ENCODE results near the gene STX8.

The STX8 gene

GRCh38 chr17:9336817-9337216 lies 238.8 kb downstream of the STX8 start:
- Histone ChIP-seq H3K36me3 (ENCODE audit: control insufficient read depth, insufficient read depth, low read length, severe bottlenecking) (no peaks in the 10 kb centered on the region), H3K4me1 (ENCODE audit: control insufficient read depth, insufficient read depth, low read length) (no peaks in the 10 kb centered on the region), H3K27me3 (replicated peaks; ENCODE audit: control insufficient read depth, insufficient read depth, low read length) (no peaks in the 10 kb centered on the region), H3K9me3 (ENCODE audit: control insufficient read depth, low read length) (peaks cover 11% of the 10 kb centered on the region), H3K9ac (ENCODE audit: low read length) (no peak overlapping the region), H3K4me3 (ENCODE audit: low read length) (no peak overlapping the region)
- DNase-seq (ENCODE audit: low read depth), result no peak

DNA sequence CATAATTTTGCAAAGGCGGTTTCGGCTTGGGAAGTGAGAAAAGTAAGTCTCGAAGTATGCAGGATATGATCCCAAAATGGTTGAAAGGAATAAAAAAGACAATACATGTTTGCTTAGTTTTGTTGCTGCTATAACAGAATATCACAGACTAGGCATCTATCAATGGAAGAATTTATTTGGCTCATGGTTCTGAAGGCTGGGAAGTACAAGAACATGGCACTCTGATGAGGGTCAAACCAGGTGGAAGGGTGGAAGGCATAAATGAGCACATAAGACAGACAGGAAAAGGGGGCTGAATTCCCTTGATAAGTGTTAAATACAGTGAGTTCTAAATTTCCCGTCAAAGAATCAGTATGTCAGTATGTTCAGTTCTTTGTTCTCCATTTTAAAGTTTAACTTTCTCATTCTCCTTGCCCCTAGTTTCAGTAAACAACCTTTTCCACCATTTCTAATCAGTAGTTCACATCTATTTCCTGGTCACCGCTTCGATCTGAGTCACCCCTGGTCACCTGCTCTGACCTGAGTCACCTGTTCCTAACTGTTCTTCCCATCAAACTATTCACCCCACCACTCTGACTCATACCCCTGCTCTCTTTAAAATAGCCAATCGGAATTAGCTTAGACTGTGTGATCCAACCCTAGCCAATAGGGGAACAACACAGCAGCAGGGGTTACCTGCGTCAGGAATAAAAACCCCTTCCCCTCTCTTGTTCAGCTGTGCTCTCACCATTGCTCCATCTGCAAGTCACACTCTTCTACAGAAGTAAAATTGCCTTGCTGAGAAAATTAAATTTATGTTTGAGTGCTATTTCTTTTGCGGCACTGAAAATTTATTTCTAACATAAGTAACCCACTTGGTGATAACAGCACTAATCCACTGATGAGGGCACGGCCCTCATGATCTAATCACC lies 240.8 kb downstream of the STX8 start:
- Histone ChIP-seq H3K4me3 (ENCODE audit: low read length) (no peak overlapping the region), H3K36me3 (ENCODE audit: control insufficient read depth, insufficient read depth, low read length, severe bottlenecking) (no peaks in the 10 kb centered on the region), H3K27me3 (replicated peaks; ENCODE audit: control insufficient read depth, insufficient read depth, low read length) (no peaks in the 10 kb centered on the region), H3K4me1 (ENCODE audit: control insufficient read depth, insufficient read depth, low read length) (no peaks in the 10 kb centered on the region), H3K9me3 (ENCODE audit: control insufficient read depth, low read length) (peaks cover 11% of the 10 kb centered on the region), H3K9ac (ENCODE audit: low read length) (no peak overlapping the region)
- DNase-seq (ENCODE audit: low read depth), result no peak

DNA sequence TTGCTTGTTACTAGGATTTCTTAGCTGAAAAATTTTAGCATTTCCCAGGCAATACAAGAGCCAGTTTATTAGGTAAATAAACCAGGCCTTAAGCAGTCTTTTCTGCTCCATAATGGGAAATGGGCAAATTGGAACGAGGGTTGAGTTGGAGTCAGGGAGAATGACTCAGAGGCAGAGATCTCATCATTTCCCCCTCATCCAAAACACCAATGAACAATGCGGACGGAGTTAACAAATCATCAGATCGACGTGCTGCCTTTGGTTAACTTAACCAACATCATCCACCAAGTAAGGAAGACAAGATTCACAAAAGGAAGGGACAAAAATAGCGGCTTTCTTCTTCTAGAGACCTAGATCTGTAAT lies 243.5 kb downstream of the STX8 start:
- H3K9ac ChIP-seq (ENCODE audit: low read length), result no peak overlapping the region
- H3K4me1 ChIP-seq (ENCODE audit: control insufficient read depth, insufficient read depth, low read length), result no peaks in the 10 kb centered on the region
- H3K27me3 ChIP-seq (replicated peaks; ENCODE audit: control insufficient read depth, insufficient read depth, low read length), result no peaks in the 10 kb centered on the region
- H3K36me3 ChIP-seq (ENCODE audit: control insufficient read depth, insufficient read depth, low read length, severe bottlenecking), result no peaks in the 10 kb centered on the region
- H3K4me3 ChIP-seq (ENCODE audit: low read length), result no peak overlapping the region
- peaks cover 11% of the 10 kb centered on the region for H3K9me3 ChIP-seq (ENCODE audit: control insufficient read depth, low read length)
- DNase-seq (ENCODE audit: low read depth), result no peak

GRCh38 chr17:9331279-9332131 lies 244.1 kb downstream of the STX8 start:
- Histone ChIP-seq H3K9ac (ENCODE audit: low read length) (no peak overlapping the region), H3K27me3 (replicated peaks; ENCODE audit: control insufficient read depth, insufficient read depth, low read length) (no peaks in the 10 kb centered on the region), H3K9me3 (ENCODE audit: control insufficient read depth, low read length) (peaks cover 11% of the 10 kb centered on the region), H3K36me3 (ENCODE audit: control insufficient read depth, insufficient read depth, low read length, severe bottlenecking) (no peaks in the 10 kb centered on the region), H3K4me1 (ENCODE audit: control insufficient read depth, insufficient read depth, low read length) (no peaks in the 10 kb centered on the region), H3K4me3 (ENCODE audit: low read length) (no peak overlapping the region)
- DNase-seq (ENCODE audit: low read depth), result no peak

- Histone ChIP-seq H3K9me3 (ENCODE audit: control insufficient read depth, low read length) (peaks cover 11% of the 10 kb centered on the region), H3K9ac (ENCODE audit: low read length) (no peak overlapping the region), H3K4me1 (ENCODE audit: control insufficient read depth, insufficient read depth, low read length) (no peaks in the 10 kb centered on the region), H3K36me3 (ENCODE audit: control insufficient read depth, insufficient read depth, low read length, severe bottlenecking) (no peaks in the 10 kb centered on the region), H3K27me3 (replicated peaks; ENCODE audit: control insufficient read depth, insufficient read depth, low read length) (no peaks in the 10 kb centered on the region), H3K4me3 (ENCODE audit: low read length) (no peak overlapping the region)
- DNase-seq (ENCODE audit: low read depth), result no peak
These were observed 244.9 kb downstream of the STX8 start for GRCh38 chr17:9330611-9331271.

DNA sequence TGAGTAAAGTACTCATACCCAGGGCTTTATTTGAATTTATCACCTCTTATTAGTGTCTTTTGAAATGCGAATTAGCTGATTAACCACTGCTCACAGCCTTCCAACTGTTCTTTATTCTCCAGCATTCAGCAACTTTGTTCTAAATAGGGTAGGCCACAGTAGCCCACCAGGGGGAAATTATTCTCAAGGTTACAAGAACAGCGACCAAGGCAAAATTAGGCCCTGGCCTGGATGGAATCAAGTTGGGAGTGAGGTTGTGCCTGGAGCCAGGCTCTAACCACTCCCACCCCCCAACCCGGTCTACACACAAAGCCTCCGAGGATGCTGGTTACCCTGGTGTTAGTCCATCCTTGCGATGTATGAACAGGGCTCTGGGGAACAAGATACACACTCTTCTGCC lies 245.5 kb downstream of the STX8 start:
- no peak for DNase-seq (ENCODE audit: low read depth)
- peaks cover 8% of the 10 kb centered on the region for H3K9me3 ChIP-seq (ENCODE audit: control insufficient read depth, low read length)

GRCh38 chr17:9329251-9329921 lies 246.2 kb downstream of the STX8 start:
- Histone ChIP-seq H3K36me3 (ENCODE audit: control insufficient read depth, insufficient read depth, low read length, severe bottlenecking) (no peaks in the 10 kb centered on the region), H3K9ac (ENCODE audit: low read length) (no peak overlapping the region), H3K9me3 (ENCODE audit: control insufficient read depth, low read length) (peaks cover under 1% of the 10 kb centered on the region), H3K27me3 (replicated peaks; ENCODE audit: control insufficient read depth, insufficient read depth, low read length) (no peaks in the 10 kb centered on the region), H3K4me1 (ENCODE audit: control insufficient read depth, insufficient read depth, low read length) (no peaks in the 10 kb centered on the region), H3K4me3 (ENCODE audit: low read length) (no peak overlapping the region)
- no peak for DNase-seq (ENCODE audit: low read depth)

More for the DNA sequence above, 245.5 kb downstream of the STX8 start:
- no peaks in the 10 kb centered on the region for H3K27me3 ChIP-seq (replicated peaks; ENCODE audit: control insufficient read depth, insufficient read depth, low read length)
- no peak overlapping the region for H3K4me3 ChIP-seq (ENCODE audit: low read length)
- no peak overlapping the region for H3K9ac ChIP-seq (ENCODE audit: low read length)
- H3K4me1 ChIP-seq (ENCODE audit: control insufficient read depth, insufficient read depth, low read length), result no peaks in the 10 kb centered on the region
- no peaks in the 10 kb centered on the region for H3K36me3 ChIP-seq (ENCODE audit: control insufficient read depth, insufficient read depth, low read length, severe bottlenecking)

- no peak for DNase-seq (ENCODE audit: low read depth)
- Histone ChIP-seq H3K36me3 (ENCODE audit: control insufficient read depth, insufficient read depth, low read length, severe bottlenecking) (no peaks in the 10 kb centered on the region), H3K4me1 (ENCODE audit: control insufficient read depth, insufficient read depth, low read length) (no peaks in the 10 kb centered on the region), H3K9me3 (ENCODE audit: control insufficient read depth, low read length) (no peaks in the 10 kb centered on the region), H3K9ac (ENCODE audit: low read length) (no peak overlapping the region), H3K27me3 (replicated peaks; ENCODE audit: control insufficient read depth, insufficient read depth, low read length) (no peaks in the 10 kb centered on the region), H3K4me3 (ENCODE audit: low read length) (no peak overlapping the region)
These were observed 250.8 kb downstream of the STX8 start for GRCh38 chr17:9324864-9325263.

GRCh38 chr17:9322326-9322725 lies 253.3 kb downstream of the STX8 start:
- H3K9ac ChIP-seq (ENCODE audit: low read length), result no peak overlapping the region
- H3K4me1 ChIP-seq (ENCODE audit: control insufficient read depth, insufficient read depth, low read length), result no peaks in the 10 kb centered on the region
- no peaks in the 10 kb centered on the region for H3K36me3 ChIP-seq (ENCODE audit: control insufficient read depth, insufficient read depth, low read length, severe bottlenecking)
- DNase-seq (ENCODE audit: low read depth), result no peak
- H3K4me3 ChIP-seq (ENCODE audit: low read length), result no peak overlapping the region
- H3K9me3 ChIP-seq (ENCODE audit: control insufficient read depth, low read length), result peaks cover 5% of the 10 kb centered on the region
- no peaks in the 10 kb centered on the region for H3K27me3 ChIP-seq (replicated peaks; ENCODE audit: control insufficient read depth, insufficient read depth, low read length)

DNA sequence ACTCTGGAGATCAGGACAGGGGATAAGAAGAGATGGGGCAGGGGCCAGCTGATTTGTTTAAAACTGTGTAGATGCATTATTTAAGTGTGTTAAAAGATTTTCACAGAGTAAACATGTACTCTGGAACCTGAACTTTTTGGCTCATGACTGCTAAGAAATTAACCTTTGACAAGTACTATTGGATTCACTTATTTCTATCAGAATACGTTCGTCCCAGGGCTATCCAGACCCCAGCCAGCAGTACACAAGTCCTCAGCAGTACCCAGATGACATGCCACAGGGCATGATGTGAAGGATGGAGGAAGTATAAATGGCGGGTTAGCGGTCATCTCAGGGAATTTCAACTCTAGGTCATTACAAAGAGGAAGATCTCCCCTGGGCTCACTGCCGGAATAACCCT lies 253.7 kb downstream of the STX8 start:
- H3K4me3 ChIP-seq (ENCODE audit: low read length), result no peak overlapping the region
- peaks cover 5% of the 10 kb centered on the region for H3K9me3 ChIP-seq (ENCODE audit: control insufficient read depth, low read length)
- no peak for DNase-seq (ENCODE audit: low read depth)
- no peaks in the 10 kb centered on the region for H3K36me3 ChIP-seq (ENCODE audit: control insufficient read depth, insufficient read depth, low read length, severe bottlenecking)
- no peak overlapping the region for H3K9ac ChIP-seq (ENCODE audit: low read length)
- H3K4me1 ChIP-seq (ENCODE audit: control insufficient read depth, insufficient read depth, low read length), result no peaks in the 10 kb centered on the region
- no peaks in the 10 kb centered on the region for H3K27me3 ChIP-seq (replicated peaks; ENCODE audit: control insufficient read depth, insufficient read depth, low read length)

All from adipocyte (in vitro differentiated cells).